Effector memory CD4-positive, alpha-beta T cell (primary cell): Measurements from ENCODE around the gene CNTN2.

Experiments used
- DNase-seq, 3 donors: peaks; one replicate each; pipeline ENCODE4 v3.0.0-alpha.2; 2020
- H3K27ac ChIP-seq: 2 replicates; pipeline ENCODE4 v1.7.0; 2013; ENCODE audit warnings: mild to moderate bottlenecking, low read length, moderate library complexity; ENCODE audit not compliant: insufficient read depth, poor library complexity, severe bottlenecking
- H3K27me3 ChIP-seq: replicated peaks from 2 replicates; pipeline ENCODE4 v1.7.0; 2013; ENCODE audit warnings: mild to moderate bottlenecking, low read length; ENCODE audit not compliant: insufficient read depth, control insufficient read depth, poor library complexity, severe bottlenecking
- H3K36me3 ChIP-seq: 2 replicates; pipeline ENCODE4 v1.7.0; 2013; ENCODE audit warnings: mild to moderate bottlenecking, low read length, moderate library complexity; ENCODE audit not compliant: control insufficient read depth, insufficient read depth
- H3K4me1 ChIP-seq: 2 replicates; pipeline ENCODE4 v1.7.0; 2013; ENCODE audit warnings: low read length, mild to moderate bottlenecking; ENCODE audit not compliant: control insufficient read depth, insufficient read depth, poor library complexity, severe bottlenecking
- H3K4me3 ChIP-seq: 2 replicates; pipeline ENCODE4 v1.7.0; 2013; ENCODE audit warnings: low read length, low read depth, mild to moderate bottlenecking; ENCODE audit not compliant: insufficient read depth, poor library complexity, severe bottlenecking
- H3K9me3 ChIP-seq: 2 replicates; pipeline ENCODE4 v1.7.0; 2013; ENCODE audit warnings: mild to moderate bottlenecking, low read length, moderate library complexity; ENCODE audit not compliant: control insufficient read depth
- total RNA-seq, 3 donors: gene quantifications; one replicate each; lab custom pipeline; 2026; lab: John Stamatoyannopoulos, UW

CNTN2 gene
- 0 reads per million in 3 donors for total RNA-seq

DNA sequence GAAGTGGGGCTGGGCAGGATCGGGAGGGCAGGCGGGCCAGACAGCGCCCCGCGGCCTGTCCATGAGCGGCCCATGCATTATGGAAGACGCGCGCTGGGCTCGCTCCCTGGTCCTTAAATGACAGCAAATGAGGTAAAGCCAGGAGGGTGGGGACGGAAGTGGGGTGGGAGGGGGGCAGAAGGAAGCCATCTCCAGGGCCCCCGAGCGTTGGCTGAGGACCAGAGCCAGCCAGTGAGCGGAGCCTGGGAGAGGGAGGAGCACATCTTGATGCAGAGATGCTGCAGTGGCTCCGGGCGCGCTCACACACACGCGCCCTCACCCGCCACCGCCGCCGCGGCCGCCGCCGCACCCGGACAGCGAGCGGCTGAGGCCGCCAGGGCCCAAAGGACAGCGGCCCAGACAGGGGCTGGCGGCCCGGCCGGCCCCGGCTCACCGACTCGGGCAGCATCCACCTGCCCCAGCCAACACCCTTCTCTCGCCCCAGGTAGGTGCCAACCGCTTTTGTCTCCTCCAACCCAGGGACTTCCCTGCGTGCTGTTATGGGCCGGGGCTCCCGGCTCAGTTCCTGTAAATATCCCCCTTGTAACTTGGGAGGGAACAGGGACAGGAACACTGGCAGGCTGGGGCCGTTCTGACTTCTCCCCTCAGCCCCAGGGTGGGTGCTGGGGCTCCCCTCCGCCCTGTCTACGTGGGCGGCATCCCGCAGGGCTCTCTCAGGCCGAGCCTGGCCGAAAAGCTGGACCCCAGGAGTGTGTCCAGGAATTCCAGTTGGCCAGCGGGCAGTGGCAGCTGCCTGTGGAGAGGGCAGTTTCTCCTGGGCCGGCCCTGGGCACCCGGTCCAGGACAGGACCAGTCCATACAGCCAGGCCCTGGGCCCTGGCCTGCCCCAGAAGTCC is at the start of gene CNTN2:
CNTN2 (plus strand) TSS at position 302 of the 896 bp plus-strand sequence. CDS start 9,974 bp downstream, outside the sequence.
- H3K27ac ChIP-seq = no peak within 1 kb of the TSS
- no peaks in the 10 kb centered on the region for H3K36me3 ChIP-seq
- H3K4me1 ChIP-seq = no peaks in the 10 kb centered on the region
- no peak within 1 kb of the TSS for H3K4me3 ChIP-seq
- H3K9me3 ChIP-seq = no peaks in the 10 kb centered on the region
- DNase-seq = no peak
- H3K27me3 ChIP-seq = peaks cover 6% of the 10 kb centered on the region

DNA sequence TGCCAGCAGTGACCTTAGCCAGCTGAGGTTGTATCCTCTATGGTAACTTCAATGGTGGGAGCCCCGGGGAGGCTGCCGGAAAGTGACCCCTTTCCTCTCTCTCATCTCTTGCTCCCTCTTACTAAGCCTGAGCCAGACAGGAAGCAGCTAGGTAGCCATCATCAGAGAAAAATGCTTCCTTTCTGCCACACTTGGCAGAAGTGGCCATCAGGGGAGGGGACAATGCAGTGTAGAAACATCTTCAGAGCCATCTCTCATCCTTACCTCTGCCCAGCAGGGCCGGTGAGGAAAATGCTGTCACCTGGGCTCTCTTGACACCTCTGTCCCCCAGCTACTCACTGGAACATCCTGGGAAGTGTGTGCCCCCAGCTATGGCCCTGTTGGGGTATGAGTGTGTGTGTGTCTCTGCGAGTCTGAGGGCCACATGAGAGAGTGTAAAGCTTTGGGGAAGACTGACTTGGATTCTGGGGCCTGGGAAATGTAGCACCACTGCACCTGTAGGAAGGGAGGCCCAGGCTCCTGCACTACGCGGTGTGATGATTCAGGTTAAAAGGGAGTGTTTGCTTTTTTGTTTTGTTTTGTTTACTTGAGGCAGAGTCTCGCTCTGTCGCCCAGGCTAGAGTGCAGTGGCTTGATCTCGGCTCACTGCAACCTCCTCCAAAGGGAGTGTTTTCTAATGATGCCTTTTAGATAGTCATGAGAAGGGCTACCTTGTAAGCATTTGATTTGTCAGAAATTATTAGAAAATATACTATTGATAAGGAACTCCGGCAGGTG is 48.7 kb upstream of the CNTN2 start:
- no peak for DNase-seq
- no peaks in the 10 kb centered on the region for H3K4me1 ChIP-seq
- H3K27ac ChIP-seq = no peak overlapping the region
- no peaks in the 10 kb centered on the region for H3K27me3 ChIP-seq
- H3K36me3 ChIP-seq = no peaks in the 10 kb centered on the region
- no peaks in the 10 kb centered on the region for H3K9me3 ChIP-seq
- H3K4me3 ChIP-seq = no peak overlapping the region

DNA sequence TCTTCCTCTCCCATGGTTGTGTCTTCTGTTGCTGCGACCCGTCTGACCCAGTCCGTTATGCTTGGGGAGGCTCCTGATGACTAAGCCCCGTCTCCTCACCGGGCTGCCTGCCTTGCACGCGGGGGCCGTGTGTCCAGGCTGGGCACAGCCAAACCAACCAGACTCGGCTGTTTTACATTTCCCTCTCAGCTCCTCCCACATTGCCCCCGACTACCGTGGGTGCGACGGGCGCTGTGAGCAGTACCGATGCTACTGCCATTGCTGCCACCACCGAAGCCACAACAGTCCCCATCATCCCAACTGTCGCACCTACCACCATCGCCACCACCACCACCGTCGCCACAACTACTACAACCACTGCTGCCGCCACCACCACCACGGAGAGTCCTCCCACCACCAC is 46.0 kb upstream of the CNTN2 start:
- H3K36me3 ChIP-seq = no peaks in the 10 kb centered on the region
- DNase-seq = no peak
- no peak overlapping the region for H3K4me3 ChIP-seq
- no peaks in the 10 kb centered on the region for H3K4me1 ChIP-seq
- H3K27ac ChIP-seq = no peak overlapping the region
- no peaks in the 10 kb centered on the region for H3K27me3 ChIP-seq
- no peaks in the 10 kb centered on the region for H3K9me3 ChIP-seq

- Histone ChIP-seq H3K9me3 (no peaks in the 10 kb centered on the region), H3K27me3 (no peaks in the 10 kb centered on the region), H3K4me3 (no peak overlapping the region), H3K36me3 (no peaks in the 10 kb centered on the region), H3K27ac (no peak overlapping the region), H3K4me1 (no peaks in the 10 kb centered on the region)
- DNase-seq = no peak
Observed at GRCh38 chr1:204997591-204998355, 45.2 kb upstream of the CNTN2 start.

DNA sequence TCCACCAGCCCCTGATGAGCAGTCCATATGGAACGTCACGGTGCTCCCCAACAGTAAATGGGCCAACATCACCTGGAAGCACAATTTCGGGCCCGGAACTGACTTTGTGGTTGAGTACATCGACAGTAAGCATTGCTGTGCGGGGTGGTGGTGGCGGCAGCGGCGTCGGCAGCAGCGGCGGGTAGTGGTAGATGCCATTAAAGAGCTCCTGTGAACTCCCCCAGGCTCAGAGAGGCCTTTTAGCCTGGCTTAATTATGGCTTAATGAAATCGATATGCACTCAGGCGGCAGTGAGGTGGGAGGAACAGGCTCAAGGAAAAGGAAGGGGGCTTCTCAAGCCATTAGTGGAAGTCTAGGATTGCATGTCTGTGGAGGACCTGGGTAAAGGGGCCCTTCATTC is 41.9 kb upstream of the CNTN2 start:
- Histone ChIP-seq H3K4me1 (no peaks in the 10 kb centered on the region), H3K27ac (no peak overlapping the region), H3K27me3 (no peaks in the 10 kb centered on the region), H3K4me3 (no peak overlapping the region), H3K36me3 (no peaks in the 10 kb centered on the region), H3K9me3 (no peaks in the 10 kb centered on the region)
- DNase-seq = no peak

DNA sequence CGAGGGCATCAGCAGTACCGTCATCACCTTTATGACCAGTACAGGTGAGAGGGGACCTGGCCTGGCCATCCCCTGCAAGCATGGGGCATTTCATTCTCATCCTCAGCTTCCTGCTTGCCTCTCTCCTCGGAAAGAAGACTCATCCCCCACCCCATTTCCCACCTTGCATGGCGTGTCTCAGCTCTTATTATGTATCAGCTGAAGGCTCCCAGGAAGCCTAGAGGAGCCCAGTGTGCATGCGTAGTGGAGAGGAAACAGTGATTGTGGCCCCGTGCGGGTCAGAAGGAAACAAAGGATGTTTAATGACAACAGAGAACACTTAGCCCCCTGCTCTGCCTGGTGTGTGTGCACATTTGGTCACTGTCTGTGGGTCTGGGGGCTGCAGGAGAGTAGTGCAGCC is 40.3 kb upstream of the CNTN2 start:
- no peak for DNase-seq
- H3K4me3 ChIP-seq = no peak overlapping the region
- no peaks in the 10 kb centered on the region for H3K9me3 ChIP-seq
- H3K27me3 ChIP-seq = no peaks in the 10 kb centered on the region
- H3K27ac ChIP-seq = no peak overlapping the region
- no peaks in the 10 kb centered on the region for H3K36me3 ChIP-seq
- no peaks in the 10 kb centered on the region for H3K4me1 ChIP-seq

DNA sequence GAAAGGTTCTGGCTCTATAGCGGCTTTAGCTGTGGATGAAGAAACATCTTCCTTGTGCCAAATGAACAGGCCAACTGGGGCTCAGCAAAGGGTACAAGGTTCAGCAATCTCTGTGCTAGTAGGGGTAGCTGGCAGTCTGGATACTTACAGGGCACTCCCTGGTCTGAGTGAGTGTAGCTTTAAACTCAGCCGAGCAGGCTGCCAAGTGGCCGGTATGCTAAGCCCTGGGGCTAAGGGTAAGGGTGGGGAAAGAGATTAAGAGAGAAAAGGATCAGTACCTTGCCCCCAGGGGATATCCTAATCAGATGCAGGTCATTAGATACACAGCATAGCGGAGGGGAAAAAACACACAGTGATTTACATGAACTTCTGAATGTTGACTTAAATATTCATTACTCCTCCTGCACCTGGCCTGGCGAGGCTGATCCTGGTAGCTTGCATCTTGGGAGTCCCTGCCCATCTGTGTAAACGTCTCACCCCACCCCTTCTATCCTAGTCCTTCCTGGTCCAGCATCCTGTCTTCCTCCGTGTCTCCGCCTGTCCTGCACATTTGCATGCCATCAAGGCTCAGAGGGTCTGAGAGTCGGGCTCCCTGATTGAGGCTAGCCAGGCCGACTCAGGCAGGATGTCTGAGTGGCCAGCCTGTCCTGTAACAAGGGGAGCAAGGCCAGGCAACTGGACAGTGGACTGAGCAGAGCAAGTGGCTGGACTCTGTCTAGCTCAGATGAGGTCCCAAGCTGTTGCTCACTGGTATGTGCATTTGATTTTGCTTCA is 39.5 kb upstream of the CNTN2 start:
- no peak for DNase-seq
- Histone ChIP-seq H3K9me3 (no peaks in the 10 kb centered on the region), H3K27me3 (no peaks in the 10 kb centered on the region), H3K4me1 (no peaks in the 10 kb centered on the region), H3K36me3 (no peaks in the 10 kb centered on the region), H3K27ac (no peak overlapping the region), H3K4me3 (no peak overlapping the region)

- no peaks in the 10 kb centered on the region for H3K36me3 ChIP-seq
- H3K4me1 ChIP-seq = no peaks in the 10 kb centered on the region
- H3K9me3 ChIP-seq = no peaks in the 10 kb centered on the region
- no peaks in the 10 kb centered on the region for H3K27me3 ChIP-seq
- no peak for DNase-seq
- no peak overlapping the region for H3K4me3 ChIP-seq
- no peak overlapping the region for H3K27ac ChIP-seq
Observed at GRCh38 chr1:205004351-205004750, 38.7 kb upstream of the CNTN2 start.

DNA sequence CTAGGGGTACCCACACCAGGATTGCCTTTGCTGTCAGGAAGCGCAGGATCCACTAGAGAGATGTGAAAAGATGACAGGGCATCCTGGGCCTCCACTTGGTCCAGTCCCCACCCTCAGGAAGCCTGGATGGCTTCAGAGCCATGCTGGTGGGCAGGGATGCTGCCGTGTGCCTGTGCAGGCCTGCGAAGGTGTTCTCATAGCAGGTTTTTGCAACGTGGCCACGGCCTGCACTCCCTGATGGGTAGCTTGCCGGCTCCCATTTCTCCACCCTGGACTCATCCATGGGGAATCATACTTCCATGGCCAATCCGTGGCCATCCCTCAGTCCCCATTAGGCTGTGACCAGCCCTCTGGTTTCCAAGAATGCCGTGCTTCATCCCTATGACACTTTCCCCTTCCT is 34.1 kb upstream of the CNTN2 start:
- Histone ChIP-seq H3K36me3 (no peaks in the 10 kb centered on the region), H3K4me3 (no peak overlapping the region), H3K9me3 (no peaks in the 10 kb centered on the region), H3K4me1 (no peaks in the 10 kb centered on the region), H3K27ac (no peak overlapping the region), H3K27me3 (no peaks in the 10 kb centered on the region)
- no peak for DNase-seq
